OCI-LY1 (cell line): ENCODE results near the gene PLEKHH2.
"Not testable (repeated sequence)": the region's sequence is repeated elsewhere in the genome, so short reads cannot be mapped to it uniquely, and the experiment has no call there.

ENCODE experiments used
- H2AFZ ChIP-seq: fragments of 200-600 bp; sonication (generic), shearing (Covaris generic); 2 replicates; pipeline ENCODE4 v1.6.0; 2014; ENCODE audit warnings: antibody characterized with exemption, mild to moderate bottlenecking, low read length
- H3F3A ChIP-seq: fragments of 200-600 bp; sonication (generic), shearing (Covaris generic); 2 replicates; pipeline ENCODE4 v1.6.0; 2014; ENCODE audit warnings: mild to moderate bottlenecking, antibody characterized with exemption, low read length, moderate library complexity; ENCODE audit not compliant: insufficient read depth
- H3K27ac ChIP-seq: fragments of 200-600 bp; sonication (generic); 2 replicates; pipeline ENCODE4 v1.5.1; 2014; ENCODE audit warnings: low read length, mixed run types, mild to moderate bottlenecking, low read depth; ENCODE audit not compliant: poor library complexity, severe bottlenecking
- H3K27me3 ChIP-seq: fragments of 200-600 bp; sonication (generic); 2 replicates; pipeline ENCODE4 v1.6.0; 2014; ENCODE audit warnings: antibody characterized with exemption, mild to moderate bottlenecking, low read length, moderate library complexity; ENCODE audit not compliant: insufficient read depth
- H3K36me3 ChIP-seq: fragments of 200-600 bp; sonication (generic); 2 replicates; pipeline ENCODE4 v1.6.1; 2014; ENCODE audit warnings: mild to moderate bottlenecking, antibody characterized with exemption, low read length, moderate library complexity, mixed read lengths; ENCODE audit not compliant: insufficient read depth
- H3K4me1 ChIP-seq: fragments of 200-600 bp; sonication (generic); 2 replicates; pipeline ENCODE4 v1.5.1; 2014; ENCODE audit warnings: mild to moderate bottlenecking, low read length, moderate library complexity; ENCODE audit not compliant: insufficient read depth, severe bottlenecking
- H3K4me2 ChIP-seq: fragments of 200-600 bp; sonication (generic), shearing (Covaris generic); 2 replicates; pipeline ENCODE4 v1.6.1; 2014; ENCODE audit warnings: low read length
- H3K4me3 ChIP-seq: fragments of 200-600 bp; sonication (generic); 2 replicates; pipeline ENCODE4 v1.5.1; 2014; ENCODE audit warnings: low read length, low read depth, mild to moderate bottlenecking, mixed read lengths; ENCODE audit not compliant: poor library complexity, severe bottlenecking
- H3K79me2 ChIP-seq: fragments of 200-600 bp; shearing (Covaris generic); 2 replicates; pipeline ENCODE4 v1.6.1; 2016; ENCODE audit warnings: mixed run types, low read length, mixed read lengths; ENCODE audit not compliant: insufficient read depth
- H3K9ac ChIP-seq: fragments of 200-600 bp; sonication (generic), shearing (Covaris generic); 2 replicates; pipeline ENCODE4 v1.6.1; 2014; ENCODE audit warnings: mild to moderate bottlenecking, low read length, mixed read lengths
- H3K9me2 ChIP-seq: fragments of 200-600 bp; sonication (generic), shearing (Covaris generic); 2 replicates; pipeline ENCODE4 v1.6.1; 2014; ENCODE audit warnings: low read depth, mild to moderate bottlenecking, low read length, mixed read lengths
- H3K9me3 ChIP-seq: fragments of 200-600 bp; shearing (Covaris generic); 2 replicates; pipeline ENCODE4 v1.6.1; 2014; ENCODE audit warnings: low read length, mixed read lengths
- H4K20me1 ChIP-seq: fragments of 200-600 bp; sonication (generic), shearing (Covaris generic); 2 replicates; pipeline ENCODE4 v1.6.0; 2016; ENCODE audit warnings: mild to moderate bottlenecking, low read length; ENCODE audit not compliant: insufficient read depth
- EZH2 ChIP-seq: fragments of 200-600 bp; sonication (generic), shearing (Covaris generic); IDR thresholded peaks from 2 replicates; pipeline ENCODE4 v1.8.0; 2017; ENCODE audit warnings: borderline replicate concordance, mixed run types, mild to moderate bottlenecking, antibody characterized with exemption, low read length, moderate library complexity, mixed read lengths
- TF ChIP-seq, protein P1 (sequence below): fragments of 200-600 bp; sonication (generic), shearing (Covaris generic); IDR thresholded peaks from 2 replicates; pipeline ENCODE4 v1.5.1; 2017; ENCODE audit warnings: mild to moderate bottlenecking, antibody characterized with exemption, low read length, moderate library complexity, mixed read lengths

PLEKHH2 gene

GRCh38 chr2:43675646-43676321 is 38.7 kb downstream of the PLEKHH2 start:
- H3K4me2 ChIP-seq = no peak overlapping the region
- no peaks in the 10 kb centered on the region for H3F3A ChIP-seq
- H3K4me1 ChIP-seq = no peaks in the 10 kb centered on the region
- H2AFZ ChIP-seq = no peak overlapping the region
- no peaks in the 10 kb centered on the region for H3K27me3 ChIP-seq
- no peak overlapping the region for H3K4me3 ChIP-seq
- no peak for TF ChIP-seq EZH2
- TF ChIP-seq, protein P1, sequence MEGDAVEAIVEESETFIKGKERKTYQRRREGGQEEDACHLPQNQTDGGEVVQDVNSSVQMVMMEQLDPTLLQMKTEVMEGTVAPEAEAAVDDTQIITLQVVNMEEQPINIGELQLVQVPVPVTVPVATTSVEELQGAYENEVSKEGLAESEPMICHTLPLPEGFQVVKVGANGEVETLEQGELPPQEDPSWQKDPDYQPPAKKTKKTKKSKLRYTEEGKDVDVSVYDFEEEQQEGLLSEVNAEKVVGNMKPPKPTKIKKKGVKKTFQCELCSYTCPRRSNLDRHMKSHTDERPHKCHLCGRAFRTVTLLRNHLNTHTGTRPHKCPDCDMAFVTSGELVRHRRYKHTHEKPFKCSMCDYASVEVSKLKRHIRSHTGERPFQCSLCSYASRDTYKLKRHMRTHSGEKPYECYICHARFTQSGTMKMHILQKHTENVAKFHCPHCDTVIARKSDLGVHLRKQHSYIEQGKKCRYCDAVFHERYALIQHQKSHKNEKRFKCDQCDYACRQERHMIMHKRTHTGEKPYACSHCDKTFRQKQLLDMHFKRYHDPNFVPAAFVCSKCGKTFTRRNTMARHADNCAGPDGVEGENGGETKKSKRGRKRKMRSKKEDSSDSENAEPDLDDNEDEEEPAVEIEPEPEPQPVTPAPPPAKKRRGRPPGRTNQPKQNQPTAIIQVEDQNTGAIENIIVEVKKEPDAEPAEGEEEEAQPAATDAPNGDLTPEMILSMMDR = no peak
- no peaks in the 10 kb centered on the region for H3K9me3 ChIP-seq
- no peaks in the 10 kb centered on the region for H3K9me2 ChIP-seq
- no peak overlapping the region for H3K27ac ChIP-seq
- no peak overlapping the region for H3K9ac ChIP-seq
- no peaks in the 10 kb centered on the region for H4K20me1 ChIP-seq
- H3K79me2 ChIP-seq = no peaks in the 10 kb centered on the region
- H3K36me3 ChIP-seq = no peaks in the 10 kb centered on the region

DNA sequence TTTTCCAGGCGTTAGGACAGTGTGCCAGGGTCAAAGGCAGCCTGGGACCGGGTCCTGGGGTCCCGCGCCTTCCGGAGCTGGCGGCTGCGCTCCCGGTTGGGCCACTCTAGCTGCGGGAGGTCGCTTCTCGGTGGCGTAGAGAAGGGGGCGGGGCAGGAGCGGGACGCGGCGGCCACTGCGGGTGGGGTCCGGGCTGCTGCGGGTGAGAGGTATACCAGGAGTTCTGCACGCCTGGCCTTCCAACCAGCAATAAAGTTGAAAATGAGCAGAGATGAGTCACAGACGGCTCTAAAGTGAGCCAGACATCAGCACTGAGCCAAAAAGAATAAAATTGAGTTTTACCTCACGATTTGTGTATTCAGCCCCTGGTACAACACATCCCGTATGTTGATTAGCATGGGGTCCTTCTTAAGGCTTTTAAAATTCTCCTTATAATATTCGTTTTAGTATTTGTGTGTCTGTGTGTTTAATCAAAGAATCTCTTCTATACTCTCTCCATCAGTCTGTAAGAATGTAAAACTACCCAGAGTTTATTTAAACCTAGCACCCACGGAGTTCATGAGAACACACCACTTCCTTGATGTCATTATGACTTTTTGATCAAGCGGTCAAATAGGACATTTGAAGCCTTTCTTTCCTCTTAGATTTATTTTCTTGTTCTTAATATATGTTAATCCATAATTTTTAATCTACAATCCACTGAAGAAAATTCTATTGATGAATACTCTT is 39.4 kb downstream of the PLEKHH2 start, which contains the start of gene C1GALT1C1L:
Gene C1GALT1C1L (minus strand): TSS at position 108 of the 729 bp plus-strand sequence. CDS start 107 bp downstream, at position 1.
- TF ChIP-seq, protein P1 = no peak
- TF ChIP-seq EZH2 = no peak
- H3K9ac ChIP-seq = no peak within 1 kb of the TSS
- H3K36me3 ChIP-seq = no peaks in the 10 kb centered on the region
- H3K4me1 ChIP-seq = no peaks in the 10 kb centered on the region
- H3K4me3 ChIP-seq = no peak within 1 kb of the TSS
- no peaks in the 10 kb centered on the region for H3K27me3 ChIP-seq
- H3F3A ChIP-seq = no peaks in the 10 kb centered on the region
- H3K4me2 ChIP-seq = no peak within 1 kb of the TSS
- no peaks in the 10 kb centered on the region for H4K20me1 ChIP-seq
- no peaks in the 10 kb centered on the region for H3K9me2 ChIP-seq
- no peaks in the 10 kb centered on the region for H3K9me3 ChIP-seq
- no peak within 1 kb of the TSS for H3K27ac ChIP-seq
- no peaks in the 10 kb centered on the region for H3K79me2 ChIP-seq
- no peak within 1 kb of the TSS for H2AFZ ChIP-seq

DNA sequence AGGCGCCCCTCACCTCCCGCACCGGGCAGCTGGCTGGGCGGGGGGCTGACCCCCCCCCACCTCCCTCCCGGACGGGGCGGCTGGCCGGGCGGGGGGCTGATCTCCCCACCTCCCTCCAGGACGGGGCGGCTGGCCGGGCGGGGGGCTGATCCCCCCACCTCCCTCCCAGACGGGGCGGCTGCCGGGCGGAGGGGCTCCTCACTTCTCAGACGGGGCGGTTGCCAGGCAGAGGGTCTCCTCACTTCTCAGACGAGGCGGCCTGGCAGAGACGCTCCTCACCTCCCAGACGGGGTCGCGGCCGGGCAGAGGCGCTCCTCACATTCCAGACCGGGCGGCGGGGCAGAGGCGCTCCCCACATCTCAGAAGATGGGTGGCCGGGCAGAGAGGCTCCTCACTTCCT is 40.7 kb downstream of the PLEKHH2 start:
- H2AFZ ChIP-seq, H3K79me2 ChIP-seq, H3K9ac ChIP-seq, H3K4me2 ChIP-seq, H4K20me1 ChIP-seq, H3K4me1 ChIP-seq, H3K4me3 ChIP-seq, H3K27me3 ChIP-seq, H3F3A ChIP-seq, H3K27ac ChIP-seq, H3K9me3 ChIP-seq, H3K9me2 ChIP-seq, H3K36me3 ChIP-seq: not testable (repeated sequence)

- Histone ChIP-seq H3K9ac (no peak overlapping the region), H3F3A (no peaks in the 10 kb centered on the region), H2AFZ (no peak overlapping the region), H3K9me2 (no peaks in the 10 kb centered on the region), H4K20me1 (no peaks in the 10 kb centered on the region), H3K36me3 (no peaks in the 10 kb centered on the region), H3K4me1 (no peaks in the 10 kb centered on the region), H3K27ac (no peak overlapping the region), H3K4me2 (no peak overlapping the region), H3K4me3 (no peak overlapping the region), H3K9me3 (no peaks in the 10 kb centered on the region), H3K27me3 (no peaks in the 10 kb centered on the region), H3K79me2 (no peaks in the 10 kb centered on the region)
- TF ChIP-seq EZH2 = no peak
- TF ChIP-seq, protein P1 = no peak
Measured at GRCh38 chr2:43685357-43685756, 48.3 kb downstream of the PLEKHH2 start.
